Right hindlimb (tissue), 1 donor: ENCODE measurements around the gene GMIP.
A peak's percentile ranks its signal among the peaks of the same experiment; 100 is the strongest.

Source experiments
- DNase-seq: peaks from one replicate; pipeline ENCODE4 v3.0.0-alpha.2; 2018

Gene GMIP

DNA sequence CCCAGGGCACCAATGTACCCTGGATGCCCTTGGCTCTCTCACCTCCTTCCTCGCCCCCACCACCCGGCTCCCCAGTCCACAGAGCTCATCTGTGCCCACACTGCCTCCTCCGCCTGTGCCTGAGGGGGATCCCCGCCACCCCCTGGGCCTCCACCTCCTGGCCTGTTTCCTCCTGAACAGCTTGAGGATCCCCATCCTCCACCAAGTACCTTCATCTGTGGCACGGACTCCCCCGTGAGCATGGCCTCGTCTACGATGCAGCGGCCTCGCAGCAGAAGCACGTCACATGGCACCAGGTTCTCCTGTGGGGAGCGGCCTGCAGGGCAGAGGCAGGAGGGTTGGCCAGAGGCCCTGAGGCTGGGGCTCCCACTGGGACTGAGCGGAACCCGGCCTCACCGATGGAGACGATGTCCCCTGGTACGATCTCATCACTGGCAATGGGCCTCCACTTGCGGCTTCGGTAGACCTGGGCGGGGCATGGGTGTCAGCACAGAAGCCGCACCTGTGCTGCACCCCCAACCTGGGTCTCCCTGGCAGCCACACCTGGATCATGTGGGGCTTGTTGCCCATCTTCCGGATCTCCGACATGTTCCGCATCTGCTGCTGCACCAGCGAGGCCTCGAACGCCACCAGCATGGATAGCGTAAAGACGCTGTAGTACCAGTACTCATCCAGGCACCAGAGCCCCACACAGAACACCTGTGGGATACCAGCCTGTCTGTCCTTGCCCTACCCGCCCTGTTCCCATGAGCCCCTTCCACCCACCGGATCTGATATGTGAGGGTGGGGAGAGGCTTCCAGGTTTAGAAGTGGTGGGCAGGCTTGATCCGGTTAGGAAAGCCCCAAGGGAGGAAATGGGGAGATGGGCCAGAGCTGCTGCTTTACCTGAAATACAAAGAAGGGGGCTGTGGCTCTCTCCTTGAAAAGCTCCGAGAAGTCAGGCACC, 13.3 kb upstream of the GMIP start:
- peak; percentile 18 for DNase-seq

DNA sequence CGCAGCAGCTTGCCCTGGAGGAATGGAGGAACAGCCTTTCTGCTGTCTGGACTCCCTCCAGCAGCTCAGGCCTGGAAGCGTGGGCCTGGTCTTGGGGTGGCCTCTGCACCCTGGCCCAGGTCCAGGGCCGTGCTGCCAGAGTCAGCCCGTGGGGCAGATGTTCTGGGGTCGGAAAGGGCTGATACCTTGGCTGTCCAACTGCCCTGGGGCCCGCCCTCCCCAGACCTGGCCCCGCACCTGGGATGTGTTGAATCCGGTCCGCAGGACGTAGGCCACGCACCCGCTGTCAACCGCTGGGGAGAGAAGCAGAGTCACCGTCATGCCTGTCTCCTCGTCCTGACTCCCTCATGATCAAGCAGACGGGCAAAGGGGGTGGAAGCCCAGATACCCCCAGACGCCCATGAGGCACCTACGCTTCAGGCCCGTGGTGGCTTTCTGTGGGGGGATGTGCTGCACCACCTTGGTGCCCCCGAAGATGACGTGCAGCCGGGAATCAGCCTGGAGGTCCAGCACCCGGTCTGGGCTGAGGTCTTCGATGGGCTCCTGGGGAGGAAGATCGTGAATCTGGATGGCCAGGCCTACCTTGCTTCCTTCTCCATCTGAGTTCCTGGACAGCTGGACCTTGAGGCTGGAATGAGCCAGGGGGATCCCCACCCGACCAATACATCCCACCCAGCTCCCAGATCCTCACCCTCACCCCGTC, 12.3 kb upstream of the GMIP start:
- peak; percentile 21 for DNase-seq

GRCh38 chr19:19655051-19655594, 11.7 kb upstream of the GMIP start:
- DNase-seq = no peak

GRCh38 chr19:19654441-19654840, 11.0 kb upstream of the GMIP start:
- peak; percentile 17 for DNase-seq

GRCh38 chr19:19653597-19654147, 10.2 kb upstream of the GMIP start:
- peak; percentile 15 for DNase-seq

GRCh38 chr19:19652482-19653295, 9.2 kb upstream of the GMIP start:
- DNase-seq = peak; percentile 15

- DNase-seq = no peak
Measured at GRCh38 chr19:19651076-19651475, 7.6 kb upstream of the GMIP start.

DNA sequence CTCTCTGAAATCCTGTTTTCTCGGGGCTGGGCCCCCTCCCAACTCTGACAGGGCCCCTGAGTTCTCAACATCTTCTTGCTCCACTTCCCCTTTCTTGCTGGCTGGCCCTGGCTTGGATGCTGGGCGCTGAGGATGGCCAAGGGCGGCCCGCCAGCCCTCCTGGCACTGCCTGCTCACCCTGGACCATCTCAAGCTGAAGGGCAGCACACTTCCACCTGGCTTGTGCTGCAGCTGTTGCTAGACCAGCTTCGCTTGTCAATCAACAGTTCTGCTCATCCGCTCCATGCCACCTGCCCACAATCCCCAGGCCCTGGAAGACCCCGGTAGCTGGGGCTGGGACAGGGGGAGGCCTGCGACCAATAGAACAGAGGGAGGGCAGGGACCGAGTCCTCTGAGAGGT, 6.9 kb upstream of the GMIP start:
- DNase-seq = no peak

DNA sequence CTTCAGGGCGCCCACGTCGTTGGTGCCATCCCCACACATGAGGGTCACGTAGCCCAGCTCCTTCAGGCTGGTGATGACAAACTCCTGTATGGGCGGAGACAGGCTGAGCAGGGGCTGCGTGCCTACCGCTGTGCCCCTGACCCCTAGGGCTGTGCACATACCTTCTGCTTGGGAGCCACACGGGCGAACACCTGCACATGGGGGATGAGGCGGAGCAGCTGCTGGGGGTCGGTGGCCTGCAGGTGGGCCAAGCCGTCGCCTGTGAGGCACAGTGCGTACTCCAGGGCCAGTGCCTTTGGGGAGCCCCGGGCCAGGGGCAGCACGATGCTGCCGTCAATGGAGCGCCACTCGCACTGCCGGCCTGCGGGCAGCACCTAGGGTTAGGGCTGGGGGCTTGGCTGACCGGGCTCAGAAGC, 6.1 kb upstream of the GMIP start:
- no peak for DNase-seq

DNA sequence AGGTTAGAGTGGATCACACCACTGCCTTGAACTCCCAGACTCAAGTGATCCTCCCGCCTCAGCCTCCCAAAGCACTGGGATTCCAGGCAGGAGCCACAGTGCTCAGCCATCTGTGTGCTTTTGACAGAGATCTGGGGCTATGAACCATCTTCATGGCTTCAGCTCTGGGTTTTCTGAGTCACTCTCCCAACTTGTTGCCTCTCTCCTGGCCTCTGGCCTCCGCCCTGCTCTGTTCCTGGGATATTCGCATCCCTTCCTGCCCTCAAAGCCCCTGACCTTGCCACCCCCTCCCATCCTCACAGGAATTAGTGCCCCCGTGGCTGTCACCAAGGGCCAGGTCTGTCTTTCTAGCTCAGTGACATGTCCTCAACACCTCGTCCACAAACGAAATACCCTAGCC, 5.7 kb upstream of the GMIP start:
- DNase-seq = no peak

DNA sequence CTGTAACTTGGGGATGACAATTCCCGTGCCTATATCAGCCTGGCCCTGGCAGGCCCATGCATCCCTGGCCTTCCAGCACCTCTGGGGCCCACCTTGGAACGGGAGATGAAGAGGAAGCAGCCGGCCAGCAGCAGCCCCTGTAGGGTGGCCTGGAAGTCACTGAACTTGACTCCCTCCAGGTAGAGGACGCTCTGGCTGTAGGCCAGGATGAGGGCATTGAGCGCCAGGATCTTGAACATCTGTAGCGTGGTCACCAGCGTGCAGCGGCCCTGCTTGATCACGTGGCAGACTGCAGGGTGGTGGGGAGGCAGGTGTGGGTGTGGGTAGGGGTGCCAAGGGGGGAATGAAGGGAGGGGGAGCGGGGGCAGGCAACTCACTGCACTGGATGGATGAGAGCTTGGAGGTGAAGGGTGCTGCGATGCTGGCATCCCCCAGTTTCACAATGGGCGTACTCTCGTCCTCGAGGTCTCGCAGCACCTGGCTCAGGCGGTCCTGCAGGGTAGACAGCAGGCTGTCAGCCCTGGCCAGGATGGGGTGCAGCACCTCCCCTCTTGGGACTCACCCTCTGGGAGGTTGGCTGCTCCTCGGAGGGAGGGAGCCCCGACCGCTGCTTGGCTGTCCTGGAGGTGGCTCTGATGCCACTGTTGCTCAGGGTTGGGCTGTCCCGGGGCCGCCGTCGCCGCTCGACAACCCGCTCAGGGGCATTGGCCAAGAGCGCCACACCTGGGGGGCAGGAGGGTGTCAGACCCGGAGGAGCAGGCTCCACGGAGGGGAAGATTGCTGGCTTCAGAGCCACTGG, 3.8 kb upstream of the GMIP start:
- DNase-seq = no peak

GRCh38 chr19:19645233-19645870, 1.9 kb upstream of the GMIP start:
- no peak for DNase-seq

DNA sequence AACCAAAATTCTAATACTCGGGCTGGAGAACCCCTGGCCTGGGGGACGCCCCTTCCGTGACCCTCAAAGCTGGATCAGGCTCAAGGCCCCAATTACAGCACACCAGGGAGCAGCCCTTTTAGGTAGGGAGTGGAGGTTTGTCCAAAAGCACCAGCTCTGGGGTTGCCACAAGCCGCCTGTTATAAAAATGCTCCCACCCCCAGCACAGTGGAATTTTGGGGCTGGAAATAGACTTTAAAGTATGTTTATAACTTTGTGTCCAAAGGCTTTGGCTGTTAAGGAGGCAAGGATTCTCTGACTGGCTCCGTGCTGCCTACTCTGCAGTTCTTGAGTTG, 564 bp upstream of the GMIP start:
- no peak for DNase-seq

- no peak for DNase-seq
Measured at GRCh38 chr19:19642506-19643157, 825 bp downstream of the GMIP start.

DNA sequence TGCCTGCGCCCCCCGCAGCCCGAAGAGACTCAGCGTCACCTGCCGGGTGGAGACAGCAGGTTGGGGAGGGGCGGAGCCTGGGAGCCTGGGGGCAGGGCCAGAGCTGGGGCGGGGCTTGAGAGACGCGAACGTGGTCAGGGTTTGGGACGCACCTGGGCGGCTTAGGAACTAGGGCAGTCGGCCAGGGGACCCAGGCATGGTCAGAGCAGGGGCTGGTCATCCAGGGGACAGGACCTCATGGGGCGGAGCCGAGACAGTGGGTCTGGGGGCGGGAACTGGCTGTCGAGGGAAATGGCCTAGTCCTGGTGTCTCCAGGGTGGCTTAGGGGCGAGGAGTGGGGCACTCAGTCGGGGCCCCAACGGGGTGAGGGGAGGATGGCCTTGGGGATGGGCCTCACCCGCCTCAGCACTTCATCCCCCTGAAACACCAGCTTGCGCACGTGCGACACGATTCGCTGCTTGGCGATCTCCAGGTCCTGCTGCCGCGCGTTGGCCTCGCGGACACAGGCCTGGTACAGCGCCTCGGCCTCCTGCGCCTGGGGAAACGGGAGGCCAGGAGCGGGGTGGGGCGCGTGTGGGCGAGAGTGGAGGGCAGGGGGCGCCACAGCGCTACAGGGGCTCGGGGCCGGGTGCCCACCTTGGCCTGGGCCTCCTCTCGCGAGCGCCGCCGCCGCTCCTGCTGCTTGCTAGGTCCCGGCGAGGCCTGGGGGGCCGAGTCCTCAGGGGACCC, 5.8 kb downstream of the GMIP start:
- no peak for DNase-seq

DNA sequence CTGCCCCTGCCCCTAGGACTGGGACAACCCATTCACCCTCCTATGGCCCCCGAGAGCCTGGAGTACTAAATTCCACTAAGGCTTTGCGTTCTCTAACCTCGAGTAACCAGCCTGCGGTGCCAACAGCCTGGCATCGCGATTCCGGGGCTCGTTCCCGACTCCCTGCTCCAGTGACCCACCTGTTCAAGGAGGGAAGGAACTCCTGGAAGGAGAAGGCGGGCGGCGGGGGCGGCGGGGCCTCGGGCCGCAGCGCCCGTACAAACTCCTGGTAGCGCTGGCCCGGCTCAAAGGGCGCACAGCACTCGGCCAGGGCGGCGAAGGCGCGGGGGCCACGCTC, 6.3 kb downstream of the GMIP start:
- no peak for DNase-seq

DNA sequence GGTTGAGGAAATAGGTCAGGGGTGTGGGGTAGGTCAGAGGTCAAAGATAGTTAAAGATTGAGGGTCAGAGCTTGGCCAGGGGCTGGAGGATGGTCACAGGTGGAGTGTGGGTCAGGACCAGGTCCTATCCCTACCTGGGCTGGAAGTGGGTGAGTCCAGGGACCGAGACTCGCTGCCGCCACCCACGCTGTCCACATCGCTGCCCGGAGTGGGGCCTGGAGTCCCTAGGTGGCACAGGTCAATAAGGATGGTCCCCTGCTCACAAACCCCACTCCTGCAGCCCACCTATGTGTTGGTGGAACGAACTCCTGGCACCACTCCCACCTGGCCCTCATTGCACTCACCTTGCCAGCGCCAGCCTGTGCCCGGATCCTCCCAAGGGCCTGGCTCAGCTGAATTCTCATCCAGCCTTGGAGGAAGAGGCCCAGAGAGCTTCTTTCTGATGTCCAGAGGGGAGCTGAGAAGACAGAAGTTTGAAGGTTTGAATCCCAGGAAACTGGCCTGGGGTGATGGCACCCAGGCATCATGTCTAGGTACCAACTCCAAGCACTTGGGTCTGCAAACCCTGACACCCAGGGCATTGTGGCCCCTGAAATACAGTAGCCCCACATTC, 6.8 kb downstream of the GMIP start:
- no peak for DNase-seq

DNA sequence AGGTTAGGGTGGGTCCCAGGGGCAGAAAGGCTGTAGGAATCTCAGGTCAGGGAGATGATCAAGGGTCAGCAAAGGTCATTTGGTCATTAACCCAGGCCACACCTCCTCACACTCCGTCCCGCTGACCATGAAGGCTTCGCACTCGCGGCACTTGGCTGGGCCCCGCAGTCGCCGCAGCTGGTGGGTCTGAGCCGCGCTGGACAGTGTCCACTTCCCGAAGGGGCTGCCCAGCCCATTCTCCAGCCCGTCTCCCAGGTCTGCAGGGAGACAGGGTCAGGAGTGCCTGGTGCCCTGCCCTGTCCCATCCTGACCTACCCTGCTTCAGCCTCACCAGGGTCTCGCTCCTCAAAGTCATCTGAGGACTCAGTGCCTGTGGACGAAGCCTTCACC, 8.1 kb downstream of the GMIP start:
- no peak for DNase-seq

GRCh38 chr19:19634516-19635312, 8.7 kb downstream of the GMIP start:
- DNase-seq = no peak
